HG02588 (cell line): ENCODE measurements around the gene IMPDH2.

ENCODE experiments used
- ATAC-seq: cut with Tn5 transposase; IDR thresholded peaks from one replicate; pipeline ENCODE4 v1.9.1; 2021; ENCODE audit warnings: mild to moderate bottlenecking, moderate library complexity; ENCODE audit not compliant: unreplicated experiment

The IMPDH2 gene

DNA sequence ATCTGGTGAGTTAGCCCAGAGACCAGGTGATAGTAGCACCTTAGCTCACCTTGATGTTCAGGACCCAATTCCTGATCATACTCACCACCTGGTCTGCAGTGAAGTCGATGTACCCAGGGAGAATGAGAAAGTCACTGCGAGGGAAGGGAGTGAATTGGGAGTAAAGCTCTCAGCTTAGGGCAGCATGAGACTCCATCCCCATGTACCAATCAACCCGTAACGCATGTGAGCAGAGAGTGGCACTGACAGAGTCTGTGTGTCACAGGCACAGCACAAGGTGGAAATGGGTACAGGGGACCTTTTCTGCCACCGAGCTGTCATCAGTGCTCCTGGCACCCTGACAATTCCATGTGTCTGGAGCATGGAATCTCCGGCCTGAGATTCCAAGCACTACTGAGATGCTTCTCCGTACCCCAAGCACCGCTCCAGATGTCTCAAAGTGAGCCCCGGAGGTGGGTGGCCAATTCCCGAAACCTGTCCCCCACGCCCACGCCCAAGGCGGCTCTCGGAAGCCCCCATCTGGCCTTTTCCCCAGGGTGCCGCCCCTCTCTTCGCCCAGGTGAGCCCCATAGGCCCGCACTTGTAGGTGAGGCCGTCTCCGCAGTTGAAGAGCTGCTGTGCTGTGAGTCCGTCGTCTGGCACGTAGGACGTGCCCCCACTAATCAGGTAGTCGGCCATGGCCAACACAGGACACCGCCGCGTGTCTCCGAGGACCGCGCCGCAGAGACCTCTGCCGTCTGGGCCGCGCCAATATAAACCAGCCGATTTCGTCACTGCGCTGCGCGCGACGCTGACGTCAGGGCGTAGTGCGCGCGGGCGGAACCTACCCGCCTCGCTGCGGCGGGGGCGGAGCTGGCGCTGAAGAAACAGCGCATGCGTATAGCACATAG, at the start of gene IMPDH2:
TSS of gene IMPDH2 (minus strand) at position 726 of the 890 bp plus-strand sequence. CDS start at position 678, 48 bp downstream.
- ATAC-seq, result peak; percentile 75

DNA sequence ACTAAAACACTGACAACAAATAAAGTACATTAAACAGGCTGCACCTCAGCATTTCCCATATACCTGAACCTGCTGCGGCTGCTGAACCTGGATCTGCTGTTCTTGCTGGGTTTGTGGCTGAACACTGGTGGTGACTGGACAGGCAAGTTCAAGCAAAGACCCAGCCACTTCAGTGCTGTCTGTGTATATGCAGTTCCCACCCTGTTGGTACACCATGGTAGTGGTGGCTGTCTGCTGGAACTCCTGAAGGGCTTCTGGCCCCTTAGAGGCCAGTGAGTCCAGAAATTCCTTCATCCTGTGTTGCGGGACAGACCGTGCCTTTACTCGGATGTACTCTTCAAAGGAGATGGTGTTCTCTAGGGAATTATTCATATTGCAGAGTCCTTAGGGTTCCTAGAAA, 47.4 kb upstream of the IMPDH2 start:
- no peak for ATAC-seq

GRCh38 chr3:49076116-49076515, 46.9 kb upstream of the IMPDH2 start:
- ATAC-seq, result no peak

DNA sequence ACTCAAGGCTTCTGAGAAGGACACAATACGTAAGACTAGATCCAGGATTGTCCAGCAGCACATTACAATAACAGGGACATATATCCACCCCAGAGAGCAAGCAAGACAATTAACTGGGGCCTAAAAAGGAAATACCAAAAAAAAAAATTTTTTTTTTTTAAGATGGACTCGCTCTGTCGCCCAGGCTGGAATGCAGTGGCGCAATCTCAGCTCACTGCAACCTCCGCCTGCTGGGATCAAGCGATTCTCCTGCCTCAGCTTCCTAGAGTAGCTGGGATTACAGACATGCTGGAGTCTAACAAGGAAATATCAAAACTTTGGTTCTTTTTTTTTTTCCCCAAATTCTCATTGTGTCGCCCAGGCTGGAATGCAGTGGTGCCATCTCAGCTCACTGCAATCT, 28.8 kb upstream of the IMPDH2 start:
- no peak for ATAC-seq

GRCh38 chr3:49057268-49057667, 28.1 kb upstream of the IMPDH2 start:
- ATAC-seq, result no peak

DNA sequence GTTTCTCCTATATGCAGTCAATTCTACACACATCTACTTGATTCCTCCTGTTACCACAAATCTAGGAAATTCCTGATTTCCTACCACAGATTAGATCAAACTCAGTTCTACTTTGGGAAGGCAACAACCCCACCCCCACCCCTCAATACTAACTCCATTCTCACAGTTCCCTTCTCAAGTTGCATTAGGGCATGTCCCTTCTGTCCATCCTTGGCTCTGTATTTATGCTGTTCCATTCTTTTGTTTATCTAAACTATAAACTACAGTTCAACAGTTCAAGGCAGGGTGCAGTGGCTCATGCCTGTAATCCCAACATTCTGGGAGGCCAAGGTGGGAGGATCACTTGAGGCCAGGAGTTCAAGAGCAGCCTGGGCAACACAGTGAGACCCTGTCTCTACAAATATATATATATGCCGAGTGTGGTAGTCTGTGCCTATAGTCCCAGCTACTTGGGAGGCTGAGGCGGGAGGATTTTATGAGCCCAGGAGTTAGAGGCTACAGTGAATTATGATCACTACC, 25.2 kb upstream of the IMPDH2 start:
- ATAC-seq, result no peak

DNA sequence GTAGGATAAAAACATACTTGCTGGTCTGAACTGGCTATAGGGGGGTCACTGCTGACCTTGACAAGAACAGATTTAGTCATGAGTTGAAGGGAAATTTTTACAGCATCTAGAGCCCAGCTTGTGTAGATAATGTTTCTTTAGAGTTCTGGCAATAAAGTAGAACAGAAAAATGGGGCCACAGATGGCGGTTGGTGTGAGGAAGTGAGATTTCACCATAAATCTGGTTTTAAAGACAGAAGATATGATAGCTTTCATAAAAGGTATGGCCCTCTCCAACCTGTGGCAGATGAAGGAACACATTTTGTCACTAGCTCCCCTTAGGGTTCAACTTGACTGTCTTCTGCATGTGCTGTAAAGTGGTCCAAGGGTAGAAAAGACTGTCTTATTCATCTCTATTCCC, 24.3 kb upstream of the IMPDH2 start:
- no peak for ATAC-seq

DNA sequence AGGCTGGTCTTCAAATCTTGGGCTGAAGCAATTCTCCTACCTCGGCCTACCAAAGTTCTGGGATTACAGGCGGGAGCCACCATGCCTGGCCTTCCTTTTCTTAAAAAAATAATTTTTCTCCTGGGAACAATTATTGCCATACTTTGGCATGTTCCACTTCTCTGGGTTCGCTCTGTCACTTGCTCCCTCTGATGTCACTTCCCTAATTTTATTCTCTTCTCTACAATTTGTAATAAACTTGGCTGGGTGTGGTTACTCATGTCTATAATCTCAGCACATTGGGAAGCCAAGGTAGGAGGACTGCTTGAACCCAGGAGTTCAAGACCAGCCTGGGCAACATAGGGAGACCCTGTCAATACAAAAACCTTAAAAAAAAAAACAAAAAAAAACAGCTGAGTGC, 6.1 kb upstream of the IMPDH2 start:
- ATAC-seq, result no peak

- no peak for ATAC-seq
These were observed 5.5 kb upstream of the IMPDH2 start for GRCh38 chr3:49034650-49035049.

- ATAC-seq, result no peak
These were observed 3.6 kb upstream of the IMPDH2 start for GRCh38 chr3:49032646-49033304.

- ATAC-seq, result no peak
These were observed 1.1 kb upstream of the IMPDH2 start for GRCh38 chr3:49030321-49030720.

- ATAC-seq, result no peak
These were observed 326 bp upstream of the IMPDH2 start for GRCh38 chr3:49029563-49029884.

DNA sequence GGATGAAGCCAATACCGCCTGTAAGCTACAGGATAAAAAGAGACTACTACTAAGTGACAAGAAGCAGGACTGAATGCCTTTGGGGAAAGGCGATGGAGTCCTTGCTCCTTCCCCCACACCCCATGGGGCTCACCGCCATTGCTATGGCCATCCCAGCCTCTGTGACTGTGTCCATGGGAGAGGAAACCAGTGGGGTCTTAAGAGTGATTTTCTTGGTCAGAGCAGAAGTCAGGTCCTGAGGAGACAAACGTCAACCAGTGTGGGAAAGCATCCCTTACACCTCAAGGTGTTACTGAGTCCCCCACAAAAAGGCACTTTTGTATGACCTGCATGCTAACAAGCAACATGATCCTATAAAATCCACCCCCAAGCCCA, 913 bp downstream of the IMPDH2 start:
- no peak for ATAC-seq

DNA sequence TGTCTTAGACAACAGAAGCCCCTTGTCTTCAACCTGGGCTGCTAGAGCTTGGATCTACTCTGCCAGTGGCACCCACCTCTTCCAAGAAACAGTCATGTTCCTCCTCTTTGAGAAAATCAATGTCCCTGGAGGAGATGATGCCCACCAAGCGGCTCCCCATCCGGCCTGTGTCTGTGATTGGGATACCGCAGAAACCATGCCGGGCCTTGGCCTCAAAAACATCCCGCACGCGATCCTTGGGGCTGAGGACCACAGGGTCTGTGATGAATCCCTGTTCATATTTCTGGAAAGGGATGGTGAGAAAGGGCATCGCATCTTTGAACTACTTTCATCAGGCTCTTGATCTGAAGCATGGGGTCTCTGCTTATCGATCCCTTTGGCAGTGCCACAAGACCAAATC, 1.6 kb downstream of the IMPDH2 start:
- ATAC-seq, result no peak

DNA sequence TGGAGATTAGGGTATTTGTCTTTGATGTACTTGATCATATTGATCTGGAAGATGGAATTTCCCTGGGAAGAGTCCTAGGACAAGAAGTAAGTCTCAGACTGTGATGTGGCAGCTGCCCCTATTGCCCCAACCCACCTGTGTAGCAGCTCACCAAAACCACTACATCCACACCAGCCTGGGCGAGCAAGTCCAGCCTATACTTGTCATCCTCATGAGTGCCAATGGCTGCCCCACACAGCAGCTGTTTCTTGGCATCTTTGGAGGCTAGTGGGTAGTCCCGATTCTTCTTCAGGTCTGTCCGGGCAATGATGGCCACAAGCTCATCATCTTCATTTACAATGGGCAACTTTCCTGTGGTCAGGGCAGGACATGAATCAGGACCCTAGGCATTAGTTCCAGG, 2.7 kb downstream of the IMPDH2 start:
- no peak for ATAC-seq

DNA sequence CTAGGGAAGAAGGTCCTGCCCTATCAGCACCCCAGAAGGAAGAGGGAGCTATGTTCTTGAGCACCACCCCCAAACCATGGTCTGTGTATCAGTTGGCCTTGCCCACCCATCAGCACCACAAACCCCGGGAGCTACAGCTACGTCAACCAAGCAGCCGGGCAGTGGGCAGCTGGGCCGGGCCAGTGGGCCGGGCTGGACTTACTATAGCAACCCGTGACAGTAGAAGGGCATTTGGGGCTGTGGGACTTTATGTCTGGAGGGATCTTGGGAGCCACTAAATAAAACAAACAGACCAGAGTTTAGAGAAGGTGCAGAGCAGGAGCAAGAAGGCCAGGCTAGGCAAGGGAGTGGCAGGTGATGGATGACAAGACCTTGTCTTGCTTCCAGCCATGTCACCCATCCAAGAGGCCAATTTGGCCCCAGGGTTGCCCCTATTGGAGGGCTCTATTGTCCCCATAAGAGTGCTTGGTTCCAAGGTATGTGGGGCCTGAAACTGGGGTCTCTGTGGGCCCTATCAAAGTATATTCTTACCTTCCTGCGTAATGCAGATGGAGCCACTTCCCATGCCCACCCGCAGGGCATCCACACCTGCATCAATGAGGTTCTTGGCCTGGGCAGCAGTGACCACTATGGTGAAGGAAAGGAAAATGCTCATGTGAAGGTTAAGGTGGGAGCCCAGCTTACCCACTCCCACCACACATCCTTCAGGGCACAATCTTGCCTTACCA, 3.2 kb downstream of the IMPDH2 start:
- ATAC-seq, result no peak

GRCh38 chr3:49025005-49025792, 4.0 kb downstream of the IMPDH2 start:
- no peak for ATAC-seq

DNA sequence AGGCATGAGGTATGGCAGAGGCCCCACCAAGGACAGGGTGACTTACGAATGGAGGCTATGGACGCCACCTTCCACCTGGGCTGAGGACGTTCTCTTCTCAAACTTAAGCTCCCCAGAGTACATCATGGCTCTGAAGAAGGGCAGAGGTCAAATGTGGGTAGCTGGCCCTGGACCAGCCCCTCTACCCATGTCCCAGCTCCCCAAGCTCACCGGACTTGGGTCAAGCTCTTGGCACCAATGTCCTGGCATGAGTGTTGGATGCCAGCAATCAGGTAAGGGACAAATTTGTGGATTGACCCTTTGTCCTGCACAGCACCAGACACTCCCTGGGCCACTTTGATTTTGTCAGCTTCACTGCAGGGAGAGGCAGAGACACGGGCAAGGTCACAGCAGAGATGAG, 4.7 kb downstream of the IMPDH2 start:
- ATAC-seq, result no peak

GRCh38 chr3:49023775-49024174, 5.4 kb downstream of the IMPDH2 start:
- no peak for ATAC-seq

DNA sequence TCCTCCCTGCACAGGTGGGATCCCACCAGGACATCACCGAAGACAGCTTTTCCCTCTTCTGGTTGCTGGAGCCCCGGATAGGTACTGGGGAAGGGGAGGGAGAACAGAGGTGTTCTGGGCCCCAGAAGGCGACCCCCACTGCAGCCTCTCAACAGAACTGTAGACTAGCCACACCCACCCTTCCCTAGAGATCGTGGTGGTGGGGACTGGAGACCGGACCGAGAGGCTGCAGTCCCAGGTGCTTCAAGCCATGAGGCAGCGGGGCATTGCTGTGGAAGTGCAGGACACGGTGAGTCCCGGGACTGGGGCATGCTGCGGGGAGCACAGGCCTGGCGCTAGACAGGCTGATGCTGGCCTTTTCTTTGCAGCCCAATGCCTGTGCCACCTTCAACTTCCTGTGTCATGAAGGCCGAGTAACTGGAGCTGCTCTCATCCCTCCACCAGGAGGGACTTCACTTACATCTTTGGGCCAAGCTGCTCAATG, 6.5 kb downstream of the IMPDH2 start:
- no peak for ATAC-seq
